ENCODE data around the gene BLM. TPM values are rescaled to one million over a fixed set of nuclear protein-coding genes. Genes with fewer than 3 reads are reported as not detected.

Gene BLM
- total and polyA plus RNA-seq, 12 donors: 3.5 to 35.0 (median 7.9) TPM

DNA sequence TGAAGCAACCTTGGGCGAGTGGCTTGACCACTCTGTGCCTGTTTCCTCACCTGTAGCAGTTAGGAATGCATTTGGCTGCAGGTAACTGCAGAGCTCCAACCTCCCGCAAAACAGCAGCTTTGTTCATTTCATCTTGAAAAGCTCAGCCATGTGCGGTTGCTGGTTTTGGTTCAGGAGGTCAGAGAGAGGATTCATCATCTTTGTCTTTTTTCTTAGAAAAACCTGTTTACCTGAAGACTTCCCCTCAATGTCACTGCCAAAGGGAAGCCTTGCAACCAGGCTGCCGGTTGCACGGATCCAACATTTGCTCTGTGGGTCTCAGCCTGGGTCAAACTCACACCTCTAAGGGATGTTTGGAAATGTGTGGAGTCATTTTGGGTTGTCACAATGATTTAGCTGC is 134.8 kb downstream of the BLM start:
- Histone ChIP-seq H3K9me3 (no peaks in the 10 kb centered on the region), H3K27me3 (no peaks in the 10 kb centered on the region), H3K27ac (peak overlapping the region in 1 of 10 donors; percentile 10), H3K36me3 (no peaks in the 10 kb centered on the region), H3K4me1 (peaks cover 0 to 21% (median 0%) of the 10 kb centered on the region in 9 donors), H3K4me3 (no peak overlapping the region)
- ATAC-seq (no peak), DNase-seq (no peak)
- intact Hi-C loops (cut with DNase I): no loop called here
- 86 to 89% methylated on average over 5 of the region's 5 CpGs for WGBS, 2 donors
- no peak for TF ChIP-seq CTCF (IDR thresholded peaks at IDR 0.05)

GRCh38 chr15:90855139-90855538 is 138.0 kb downstream of the BLM start:
- no peaks in the 10 kb centered on the region for H3K27me3 ChIP-seq
- WGBS, 2 donors: 84 to 92% methylated on average over 9 of the region's 9 CpGs
- ATAC-seq (no peak), DNase-seq (no peak)
- no peaks in the 10 kb centered on the region for H3K36me3 ChIP-seq
- intact Hi-C loops (cut with DNase I): no loop called here
- peaks cover 3 to 32% (median 7%) of the 10 kb centered on the region in 9 donors for H3K4me1 ChIP-seq
- no peak overlapping the region for H3K27ac ChIP-seq
- TF ChIP-seq CTCF (IDR thresholded peaks at IDR 0.05): no peak
- H3K4me3 ChIP-seq: no peak overlapping the region
- no peaks in the 10 kb centered on the region for H3K9me3 ChIP-seq

- peak overlapping the region in 1 of 10 donors; percentile 26 for H3K27ac ChIP-seq
- peaks cover 3 to 34% (median 8%) of the 10 kb centered on the region in 9 donors for H3K4me1 ChIP-seq
- no peak for ATAC-seq
- DNase-seq: no peak
- H3K27me3 ChIP-seq: no peaks in the 10 kb centered on the region
- intact Hi-C loops (cut with DNase I): no loop called here
- no peaks in the 10 kb centered on the region for H3K9me3 ChIP-seq
- no peak for TF ChIP-seq CTCF (IDR thresholded peaks at IDR 0.05)
- no peak overlapping the region for H3K4me3 ChIP-seq
- H3K36me3 ChIP-seq: no peaks in the 10 kb centered on the region
- WGBS, 2 donors: 93 to 96% methylated on average over 8 of the region's 8 CpGs
Measured at GRCh38 chr15:90857337-90857736, 140.2 kb downstream of the BLM start.

DNA sequence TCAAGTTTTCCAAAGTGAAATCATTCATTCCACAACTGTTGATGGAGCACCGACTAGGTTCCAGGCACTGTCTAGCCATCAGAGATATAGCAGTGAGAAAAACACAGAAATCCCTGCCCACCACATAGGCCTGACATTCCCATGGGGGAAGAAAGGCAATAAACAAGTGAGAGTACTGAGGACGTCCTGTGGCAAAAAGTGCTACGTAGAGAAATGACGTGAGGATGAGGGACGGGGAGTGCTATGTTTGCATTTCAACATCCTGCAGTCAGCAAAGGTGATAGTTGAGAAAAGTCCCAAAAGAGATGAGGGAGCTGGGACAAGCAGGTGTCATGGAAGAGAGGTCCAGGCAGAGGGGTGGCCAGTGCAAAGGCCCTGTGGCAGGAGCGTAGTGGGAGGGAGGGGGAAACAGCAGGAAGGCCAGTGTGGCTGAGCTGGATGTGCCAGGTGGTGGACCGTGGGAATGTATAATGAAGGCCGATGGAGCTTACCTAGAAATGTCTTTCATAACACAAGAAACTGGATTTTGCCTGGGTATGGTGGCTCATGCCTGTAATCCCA is 140.8 kb downstream of the BLM start:
- Histone ChIP-seq H3K4me1 (peaks cover 3 to 32% (median 9%) of the 10 kb centered on the region in 9 donors), H3K9me3 (no peaks in the 10 kb centered on the region), H3K4me3 (no peak overlapping the region), H3K27me3 (no peaks in the 10 kb centered on the region), H3K36me3 (no peaks in the 10 kb centered on the region), H3K27ac (no peak overlapping the region)
- TF ChIP-seq CTCF (IDR thresholded peaks at IDR 0.05): no peak
- DNase-seq (no peak), ATAC-seq (no peak)
- 94 to 97% methylated on average over 8 of the region's 8 CpGs for WGBS, 2 donors
- intact Hi-C loops (cut with DNase I): no loop called here

Data from heart right ventricle (tissue), 16 donors.